ENCODE results near the gene MYL6B.
A peak's percentile ranks its signal among the peaks of the same experiment; 100 is the strongest.
"Not testable (repeated sequence)": the region's sequence is repeated elsewhere in the genome, so short reads cannot be mapped to it uniquely, and the experiment has no call there.

MYL6B gene

DNA sequence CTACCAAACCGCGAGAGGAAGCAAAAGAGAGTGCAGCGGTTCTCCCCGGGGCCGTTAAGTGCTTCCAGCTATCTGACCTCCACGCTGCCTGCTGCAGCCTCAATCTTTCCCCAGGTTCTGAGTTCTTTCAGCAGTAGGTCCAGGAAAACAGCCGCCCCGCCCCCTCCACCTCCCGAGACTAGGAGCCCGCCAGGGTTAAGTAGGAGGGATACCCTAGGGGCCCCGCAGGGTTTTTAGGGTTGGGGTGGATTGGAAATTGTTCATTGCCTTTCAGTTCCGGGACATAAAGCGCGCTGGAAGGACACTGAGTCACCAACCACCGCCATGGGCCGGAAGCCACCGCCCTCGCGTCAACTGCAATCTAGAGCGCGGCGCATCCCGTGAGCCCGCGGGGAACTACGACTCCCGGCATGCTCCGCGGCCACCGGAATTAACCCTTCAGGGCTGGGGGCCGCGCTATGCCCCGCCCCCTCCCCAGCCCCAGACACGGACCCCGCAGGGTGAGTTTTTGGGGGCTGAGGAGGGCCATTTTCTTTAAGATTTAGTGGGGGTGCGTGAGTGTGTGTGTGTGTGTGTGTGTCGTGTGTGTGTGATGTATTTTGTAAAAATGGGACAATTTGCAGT is at the start of gene MYL6B:
TSS of gene MYL6B (plus strand) at position 456 of the 624 bp plus-strand sequence. CDS start 1,332 bp downstream, outside the sequence.
- DNase-seq, result peak; percentile 92

- DNase-seq, result no peak
Measured at GRCh38 chr12:56102683-56103065, 49.7 kb upstream of the MYL6B start.

- no peak for DNase-seq
Measured at GRCh38 chr12:56103066-56103711, 49.2 kb upstream of the MYL6B start.

GRCh38 chr12:56103823-56104108 is 48.6 kb upstream of the MYL6B start:
- DNase-seq, result no peak

DNA sequence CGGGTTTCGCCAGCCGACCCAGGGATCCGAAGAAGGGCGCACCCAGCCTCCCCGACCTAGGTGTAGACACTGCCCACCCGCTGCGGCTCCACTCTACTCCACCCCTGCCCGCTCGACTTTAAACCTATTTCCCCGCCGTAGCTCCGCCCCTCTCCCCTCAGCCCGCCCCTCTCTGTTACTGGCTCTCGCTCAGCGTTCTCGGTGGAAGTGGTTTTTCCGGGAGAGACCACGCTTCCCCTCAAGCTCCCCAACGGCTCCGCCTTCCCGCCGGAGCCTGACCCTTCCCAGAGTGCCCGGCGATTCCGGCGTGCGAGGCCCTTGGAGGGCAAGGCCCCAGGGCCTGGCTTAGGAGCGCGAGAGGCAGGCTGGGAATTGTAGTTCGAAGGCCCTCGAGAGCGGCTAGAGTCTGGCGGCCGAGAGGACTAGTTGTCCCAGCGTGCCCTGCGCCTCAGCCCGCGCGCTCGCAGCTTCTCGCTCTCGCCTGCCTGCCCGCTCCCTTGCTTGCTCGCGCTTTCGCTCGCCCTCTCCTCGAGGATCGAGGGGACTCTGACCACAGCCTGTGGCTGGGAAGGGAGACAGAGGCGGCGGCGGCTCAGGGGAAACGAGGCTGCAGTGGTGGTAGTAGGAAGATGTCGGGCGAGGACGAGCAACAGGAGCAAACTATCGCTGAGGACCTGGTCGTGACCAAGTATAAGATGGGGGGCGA is 48.1 kb upstream of the MYL6B start, which contains the start of gene PA2G4:
TSS of gene PA2G4 (plus strand) at position 451 of the 706 bp plus-strand sequence. CDS start at position 630, 179 bp downstream.
- DNase-seq, result peak; percentile 99

GRCh38 chr12:56104815-56105608 is 47.4 kb upstream of the MYL6B start:
- no peak for DNase-seq

DNA sequence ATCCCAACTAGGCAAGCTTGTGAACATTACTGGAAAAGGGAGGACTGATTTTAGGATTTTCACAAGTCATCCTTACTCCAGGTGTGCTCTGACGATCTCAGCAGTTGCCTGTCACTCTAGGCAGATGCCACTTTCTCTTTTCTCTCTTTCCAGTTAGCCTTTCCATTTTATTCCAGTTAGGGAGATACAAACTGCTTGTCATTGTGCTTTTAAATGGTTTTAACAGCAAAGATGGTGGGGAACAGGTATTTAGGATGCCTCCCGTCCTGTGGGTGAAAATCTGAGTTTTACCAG is 46.8 kb upstream of the MYL6B start:
- DNase-seq, result no peak

GRCh38 chr12:56107242-56107641 is 45.1 kb upstream of the MYL6B start:
- DNase-seq, result no peak

GRCh38 chr12:56110571-56110970 is 41.8 kb upstream of the MYL6B start:
- DNase-seq, result no peak

GRCh38 chr12:56114084-56114483 is 38.3 kb upstream of the MYL6B start:
- no peak for DNase-seq

GRCh38 chr12:56115329-56115728 is 37.1 kb upstream of the MYL6B start:
- no peak for DNase-seq

DNA sequence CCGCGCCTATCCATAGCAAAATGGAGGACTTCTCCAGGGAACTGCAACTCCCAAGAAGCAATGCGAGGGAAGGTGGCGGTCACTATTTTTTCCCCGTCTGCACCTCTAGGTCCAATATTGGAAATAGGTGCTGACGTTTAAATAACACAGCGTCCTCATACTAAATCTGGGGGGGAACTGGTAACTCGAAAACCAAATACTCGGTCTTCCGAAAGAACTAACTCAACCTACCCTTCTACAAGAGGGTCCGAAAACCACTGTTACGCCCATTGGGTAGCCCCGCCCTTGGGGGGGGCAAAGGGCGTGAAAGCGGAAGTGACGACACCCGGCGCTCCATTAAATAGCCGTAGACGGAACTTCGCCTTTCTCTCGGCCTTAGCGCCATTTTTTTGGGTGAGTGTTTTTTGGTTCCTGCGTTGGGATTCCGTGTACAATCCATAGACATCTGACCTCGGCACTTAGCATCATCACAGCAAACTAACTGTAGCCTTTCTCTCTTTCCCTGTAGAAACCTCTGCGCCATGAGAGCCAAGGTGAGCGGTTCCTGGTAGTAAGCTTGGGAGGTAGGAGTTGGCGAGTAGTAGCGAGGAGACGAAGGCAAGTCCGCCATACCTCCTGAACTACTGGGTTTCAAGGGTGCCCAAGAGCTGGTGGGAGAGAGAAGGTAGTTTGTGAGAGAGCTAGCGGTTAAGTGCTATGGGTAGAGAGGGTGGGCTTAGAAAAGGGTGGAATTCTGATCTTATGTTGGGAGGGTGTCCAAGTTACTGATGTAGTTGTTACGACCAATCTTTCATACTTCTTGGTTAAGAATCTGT is 35.9 kb upstream of the MYL6B start, which contains the start of gene RPL41:
TSS of gene RPL41 (plus strand) at position 367 of the 815 bp plus-strand sequence.
- DNase-seq, result peak; percentile 94

DNA sequence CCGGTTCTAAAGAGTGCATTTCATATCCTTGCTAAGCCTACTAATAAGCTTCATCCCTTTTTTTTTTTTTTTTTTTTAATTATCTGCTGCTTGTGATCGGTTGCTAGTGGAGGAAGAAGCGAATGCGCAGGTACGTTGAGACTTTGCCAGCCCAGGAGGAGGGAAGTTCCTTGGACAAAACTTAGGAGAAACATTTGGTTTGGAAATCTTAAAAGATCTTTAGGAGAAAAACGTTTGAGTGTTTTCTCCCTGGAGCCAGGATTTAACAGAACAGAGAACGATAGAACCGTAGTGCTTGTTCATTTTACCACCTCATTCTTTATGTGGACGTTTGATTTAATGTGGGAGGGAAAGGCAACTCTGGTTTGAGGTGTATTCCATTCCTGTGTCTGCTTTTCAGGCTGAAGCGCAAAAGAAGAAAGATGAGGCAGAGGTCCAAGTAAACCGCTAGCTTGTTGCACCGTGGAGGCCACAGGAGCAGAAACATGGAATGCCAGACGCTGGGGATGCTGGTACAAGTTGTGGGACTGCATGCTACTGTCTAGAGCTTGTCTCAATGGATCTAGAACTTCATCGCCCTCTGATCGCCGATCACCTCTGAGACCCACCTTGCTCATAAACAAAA is 35.2 kb upstream of the MYL6B start:
- DNase-seq, result not testable (repeated sequence)

GRCh38 chr12:56117778-56118687 is 34.4 kb upstream of the MYL6B start, which contains the start of gene ZC3H10:
ZC3H10 (plus strand) TSS chr12:56118266; CDS start chr12:56120563, 2,297 bp downstream.
- DNase-seq, result peak; percentile 99

- DNase-seq, result no peak
Measured at GRCh38 chr12:56118688-56119357, 33.6 kb upstream of the MYL6B start.

DNA sequence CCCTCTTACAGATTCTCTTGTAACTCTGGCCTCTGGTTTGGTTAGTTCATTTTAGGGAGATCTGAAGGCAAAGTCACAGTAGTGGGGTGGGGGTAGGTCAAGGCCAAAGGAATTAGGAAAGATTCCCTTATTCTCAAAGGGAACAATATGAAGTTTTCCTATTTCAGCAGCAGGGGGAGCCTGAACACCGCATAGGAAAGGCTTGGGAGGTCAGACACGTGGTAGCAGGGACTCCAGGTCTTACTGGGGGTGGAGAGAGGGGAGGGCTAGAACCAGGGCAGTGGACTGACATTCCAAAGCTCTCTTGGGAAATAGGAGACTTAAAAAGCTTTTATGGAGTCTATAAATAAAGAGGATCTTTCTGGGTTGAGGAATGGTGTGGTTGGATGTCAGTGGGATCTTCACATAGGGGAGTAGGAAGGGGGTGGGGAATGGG is 33.0 kb upstream of the MYL6B start:
- DNase-seq, result peak; percentile 73

GRCh38 chr12:56120158-56120846 is 32.1 kb upstream of the MYL6B start:
- DNase-seq, result no peak

DNA sequence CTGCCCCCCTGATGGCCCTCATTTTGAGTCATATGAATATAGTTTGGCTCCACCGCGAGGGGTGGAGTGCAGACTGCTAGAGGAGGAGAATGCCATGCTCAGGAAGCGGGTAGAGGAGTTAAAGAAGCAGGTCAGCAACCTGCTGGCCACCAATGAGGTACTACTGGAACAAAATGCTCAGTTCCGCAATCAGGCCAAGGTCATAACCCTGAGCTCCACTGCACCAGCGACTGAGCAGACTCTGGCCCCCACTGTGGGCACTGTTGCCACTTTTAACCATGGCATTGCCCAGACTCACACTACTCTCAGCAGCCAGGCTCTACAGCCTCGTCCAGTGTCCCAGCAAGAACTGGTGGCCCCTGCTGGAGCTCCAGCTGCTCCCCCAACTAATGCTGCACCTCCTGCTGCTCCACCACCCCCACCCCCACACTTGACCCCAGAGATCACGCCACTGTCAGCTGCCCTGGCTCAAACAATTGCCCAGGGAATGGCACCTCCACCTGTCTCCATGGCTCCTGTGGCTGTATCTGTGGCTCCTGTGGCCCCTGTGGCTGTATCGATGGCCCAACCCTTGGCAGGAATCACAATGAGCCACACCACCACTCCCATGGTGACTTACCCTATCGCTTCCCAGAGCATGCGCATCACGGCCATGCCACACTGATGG is 31.1 kb upstream of the MYL6B start:
- no peak for DNase-seq

DNA sequence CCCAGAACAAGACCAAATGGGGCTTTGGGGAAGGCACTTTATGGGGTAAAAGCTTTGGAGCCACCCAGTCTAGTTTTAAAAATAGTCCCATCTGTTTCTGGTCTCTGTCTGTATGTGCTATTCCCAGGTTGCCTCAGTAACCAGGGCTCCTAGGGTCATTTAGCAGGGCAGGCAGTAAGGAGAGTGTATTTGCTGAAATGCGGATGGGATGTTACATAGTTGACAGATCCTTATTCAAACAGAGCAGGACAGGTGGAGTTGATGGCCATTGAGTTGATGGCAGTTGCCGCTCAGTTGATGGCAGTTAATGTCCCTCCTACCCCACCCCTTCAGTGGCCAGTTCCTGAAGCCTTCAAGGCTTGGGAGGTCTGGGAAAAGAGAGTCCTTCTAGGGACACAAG is 29.8 kb upstream of the MYL6B start:
- DNase-seq, result peak; percentile 50

Measured in NCI-H2029 (cell line).